Muscle layer of duodenum (tissue), 2 donors: ENCODE data around the gene PRRT1.
"Not testable (repeated sequence)": the region's sequence is repeated elsewhere in the genome, so short reads cannot be mapped to it uniquely, and the experiment has no call there.

Experiments
- H3K27ac ChIP-seq: one replicate; pipeline ENCODE4 v1.7.0; 2013; ENCODE audit warnings: mild to moderate bottlenecking, low read length
- H3K27me3 ChIP-seq: one replicate; pipeline ENCODE4 v1.7.0; 2013; ENCODE audit warnings: low read depth, mild to moderate bottlenecking, control low read depth, low read length
- H3K36me3 ChIP-seq, 2 donors: one replicate each; pipeline ENCODE4 v1.7.0; 2013; ENCODE audit warnings: low read length in 2 of 2, control low read depth in 1 of 2, mild to moderate bottlenecking in 1 of 2; ENCODE audit not compliant: insufficient read depth in 2 of 2, control insufficient read depth in 1 of 2
- H3K4me1 ChIP-seq, 2 donors: one replicate each; pipeline ENCODE4 v1.7.0; 2013; ENCODE audit warnings: low read length in 2 of 2, mild to moderate bottlenecking in 2 of 2, control low read depth in 1 of 2, moderate library complexity in 1 of 2; ENCODE audit not compliant: insufficient read depth in 2 of 2, control insufficient read depth in 1 of 2
- H3K4me3 ChIP-seq, 2 donors: one replicate each; pipeline ENCODE4 v1.7.0; 2013; ENCODE audit warnings: low read length in 2 of 2, low read depth in 1 of 2, mild to moderate bottlenecking in 1 of 2
- H3K9me3 ChIP-seq, 2 donors: one replicate each; pipeline ENCODE4 v1.7.0; 2013; ENCODE audit warnings: low read length in 2 of 2, control low read depth in 1 of 2, mild to moderate bottlenecking in 1 of 2; ENCODE audit not compliant: control insufficient read depth in 1 of 2
- donor health status: healthy.

PRRT1 gene

DNA sequence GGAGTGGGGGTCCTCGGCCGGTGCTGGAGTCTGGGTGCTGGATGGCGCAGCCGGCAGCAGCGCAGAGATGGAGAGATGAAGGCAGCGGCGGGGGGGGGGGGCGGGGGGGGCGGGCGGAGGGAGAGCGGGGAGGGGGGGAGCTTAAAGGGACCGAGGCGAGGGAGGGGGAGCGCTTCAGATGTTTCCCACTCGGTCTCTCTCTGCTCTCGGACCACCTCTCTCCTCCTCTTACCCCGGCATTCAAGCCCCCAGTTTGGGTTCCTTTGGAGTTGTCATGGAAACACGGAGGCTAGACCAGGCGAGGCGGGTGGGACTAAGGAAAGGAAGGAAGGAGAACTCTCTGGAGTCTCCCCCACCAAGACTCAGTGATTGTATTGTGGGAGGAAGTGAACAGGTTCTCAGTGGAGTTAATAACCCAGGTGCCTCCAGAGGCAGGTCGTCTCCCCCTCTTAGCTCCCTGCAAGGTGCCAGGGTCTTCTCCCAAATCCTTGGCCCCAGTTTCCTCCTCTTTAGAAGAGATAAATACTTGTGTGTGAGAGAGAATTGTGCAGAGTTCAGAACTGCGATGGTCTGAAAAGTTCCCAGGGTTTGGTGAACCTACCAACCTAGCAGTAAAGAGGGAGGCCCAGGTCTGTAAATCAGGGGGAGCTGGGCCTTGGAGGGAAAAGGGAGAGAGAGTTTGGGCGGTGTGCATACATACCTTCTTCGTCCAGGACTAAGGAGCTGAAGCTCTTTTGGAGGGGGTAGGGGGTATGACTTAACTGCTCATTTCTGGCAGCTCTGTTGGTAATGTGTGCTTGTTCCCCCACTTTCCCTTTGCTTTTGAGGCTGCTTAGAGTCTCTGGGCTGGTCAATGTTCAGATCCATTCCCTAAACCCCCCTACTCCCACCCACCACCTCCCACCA, at the start of gene PRRT1:
Gene PRRT1, minus strand, starts transcription at position 77 of the 906 bp plus-strand sequence. CDS start 112 bp downstream, outside the sequence.
- H3K4me1 ChIP-seq = peaks cover 6 to 48% of the 10 kb centered on the region in 2 donors
- H3K4me3 ChIP-seq = peak within 1 kb of the TSS; percentile 86 to 93
- H3K36me3 ChIP-seq = peaks cover 5 to 18% of the 10 kb centered on the region in 2 donors
- peaks cover 3% of the 10 kb centered on the region for H3K27me3 ChIP-seq
- H3K9me3 ChIP-seq = no peaks in the 10 kb centered on the region
- H3K27ac ChIP-seq = peak within 1 kb of the TSS; percentile 82

DNA sequence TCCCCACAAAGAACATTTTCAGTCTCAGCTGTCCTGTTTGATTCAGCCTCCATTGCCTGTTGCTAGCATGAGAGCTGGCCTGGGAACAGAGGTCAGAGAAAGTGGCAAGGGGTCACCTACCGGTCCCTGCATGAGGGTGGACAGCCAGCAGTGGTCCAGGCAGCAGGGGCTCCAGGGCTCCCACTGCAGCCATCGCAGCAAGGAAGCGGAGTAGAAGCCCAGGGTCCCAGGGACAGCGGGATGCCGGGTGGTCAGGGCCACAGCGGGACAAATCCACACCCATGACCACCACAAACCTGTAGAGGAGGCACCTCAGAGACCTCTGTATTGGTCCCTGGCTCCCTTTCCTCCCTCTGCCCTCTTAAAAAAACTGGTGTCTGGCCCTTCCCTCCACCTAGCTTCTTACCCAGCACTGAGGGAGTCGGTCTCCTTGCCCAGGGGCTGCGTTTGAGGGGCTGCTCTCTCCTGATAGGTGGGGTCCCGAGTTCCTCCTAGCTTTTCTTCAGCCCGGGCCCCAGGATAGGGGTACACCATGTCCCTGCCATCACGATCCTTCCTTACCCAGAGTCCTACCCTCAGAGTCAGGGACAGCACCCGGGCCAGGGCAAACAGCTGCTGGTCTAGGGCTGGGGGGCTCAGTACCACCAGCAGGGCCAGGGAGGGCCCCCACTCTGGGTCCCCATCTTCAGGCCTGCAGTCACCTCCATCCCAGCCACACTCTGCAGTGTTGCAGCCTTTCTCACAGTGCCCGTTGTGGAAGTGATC, 49.2 kb upstream of the PRRT1 start:
- peaks cover 0 to 5% of the 10 kb centered on the region in 2 donors for H3K36me3 ChIP-seq
- no peak overlapping the region for H3K4me3 ChIP-seq

DNA sequence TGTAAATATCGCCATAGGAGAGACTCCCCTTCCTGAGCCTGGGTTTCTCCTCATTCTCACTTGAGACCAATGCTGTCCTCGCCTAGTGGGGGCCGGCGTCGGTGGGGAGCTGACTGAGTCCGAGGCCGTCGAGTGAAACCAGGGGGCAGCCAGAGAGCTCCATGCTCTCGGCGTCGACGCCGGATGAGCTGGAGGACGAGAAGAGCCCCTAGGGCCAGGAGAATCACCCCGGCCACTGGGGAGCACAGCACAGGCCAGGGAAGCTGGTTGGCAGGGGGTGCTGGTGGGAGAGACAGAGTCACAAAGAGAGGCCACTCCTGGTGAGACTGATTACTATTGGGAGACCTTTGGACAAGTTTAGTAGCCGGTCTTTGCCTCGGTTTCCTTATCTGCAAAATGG, 47.1 kb upstream of the PRRT1 start:
- Histone ChIP-seq H3K36me3 (peaks cover 0 to 6% of the 10 kb centered on the region in 2 donors), H3K27me3 (no peaks in the 10 kb centered on the region), H3K27ac (no peak overlapping the region), H3K9me3 (no peaks in the 10 kb centered on the region), H3K4me1 (peaks cover 11 to 12% of the 10 kb centered on the region in 2 donors), H3K4me3 (no peak overlapping the region)

More for the DNA sequence above, 49.2 kb upstream of the PRRT1 start:
- H3K27me3 ChIP-seq = no peaks in the 10 kb centered on the region
- no peaks in the 10 kb centered on the region for H3K9me3 ChIP-seq
- H3K27ac ChIP-seq = no peak overlapping the region
- H3K4me1 ChIP-seq = peaks cover 0 to 6% of the 10 kb centered on the region in 2 donors

DNA sequence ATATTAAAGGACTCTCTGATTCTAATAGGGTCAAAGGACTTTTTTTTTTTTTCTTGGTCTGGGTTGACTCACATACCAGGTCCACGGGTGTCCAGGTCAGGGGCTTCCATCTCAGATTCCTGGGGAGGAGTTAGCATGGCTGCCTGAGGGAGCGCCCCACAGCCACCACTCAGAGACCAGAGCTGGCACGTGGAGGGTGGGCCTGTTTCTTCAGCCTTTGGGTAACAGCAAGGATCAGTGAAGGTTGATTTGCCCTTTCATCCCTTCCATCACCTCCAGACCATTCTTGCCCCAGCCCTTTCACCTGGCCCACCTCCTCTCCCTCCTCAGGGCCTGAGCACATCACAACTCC, 46.6 kb upstream of the PRRT1 start:
- H3K27me3 ChIP-seq = no peaks in the 10 kb centered on the region
- H3K4me3 ChIP-seq = no peak overlapping the region
- peaks cover 0 to 6% of the 10 kb centered on the region in 2 donors for H3K36me3 ChIP-seq
- no peaks in the 10 kb centered on the region for H3K9me3 ChIP-seq
- H3K4me1 ChIP-seq = peaks cover 11 to 12% of the 10 kb centered on the region in 2 donors
- no peak overlapping the region for H3K27ac ChIP-seq

DNA sequence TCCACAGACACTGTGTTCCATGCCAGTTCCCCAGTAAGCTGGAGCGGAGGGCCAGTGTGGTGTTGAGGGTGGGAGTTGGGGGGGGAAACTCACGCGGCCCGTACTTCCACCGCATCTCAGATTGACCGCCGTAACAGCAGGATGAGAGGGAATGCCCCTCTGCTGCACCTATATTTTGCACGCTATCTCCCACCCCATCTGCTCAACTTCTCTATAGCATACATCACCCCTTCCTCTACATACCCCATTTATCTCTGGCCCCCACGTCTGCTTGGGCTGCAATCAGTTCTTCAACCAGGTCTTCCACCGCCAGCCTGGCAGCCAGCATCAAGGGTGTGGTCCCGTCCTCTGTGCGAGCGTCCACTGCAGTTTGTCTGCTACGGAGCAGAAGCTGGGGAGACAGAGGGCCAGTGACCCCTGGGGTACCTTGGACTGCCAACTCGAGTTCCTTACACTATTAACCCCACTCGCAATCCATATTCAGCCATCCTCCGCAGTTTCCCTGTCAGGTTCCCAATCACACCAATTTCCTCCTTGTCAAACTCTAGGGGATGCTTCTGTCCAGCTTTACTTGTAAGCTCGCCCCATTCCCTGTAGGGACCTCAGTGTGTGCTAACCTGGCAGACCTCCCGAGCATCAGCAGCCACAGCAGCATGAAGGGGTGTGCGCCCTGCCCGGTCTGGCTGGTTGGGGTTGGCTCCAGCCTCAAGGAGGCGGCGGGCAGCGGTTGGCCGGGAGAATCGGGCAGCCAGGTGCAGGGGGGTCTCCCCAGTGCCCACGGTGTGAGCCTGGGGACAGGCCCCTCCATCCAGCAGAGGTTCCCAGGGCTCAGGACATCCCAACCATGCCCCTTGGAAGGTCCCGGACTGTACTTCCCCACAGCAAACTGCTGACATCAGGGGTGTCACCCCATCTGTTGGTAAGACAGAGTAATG, 45.2 kb upstream of the PRRT1 start:
- no peaks in the 10 kb centered on the region for H3K27me3 ChIP-seq
- H3K9me3 ChIP-seq = no peaks in the 10 kb centered on the region
- H3K27ac ChIP-seq = peak overlapping the region; percentile 100
- peaks cover 12 to 16% of the 10 kb centered on the region in 2 donors for H3K4me1 ChIP-seq
- peak overlapping the region; percentile 72 to 83 for H3K4me3 ChIP-seq
- peaks cover 0 to 6% of the 10 kb centered on the region in 2 donors for H3K36me3 ChIP-seq

DNA sequence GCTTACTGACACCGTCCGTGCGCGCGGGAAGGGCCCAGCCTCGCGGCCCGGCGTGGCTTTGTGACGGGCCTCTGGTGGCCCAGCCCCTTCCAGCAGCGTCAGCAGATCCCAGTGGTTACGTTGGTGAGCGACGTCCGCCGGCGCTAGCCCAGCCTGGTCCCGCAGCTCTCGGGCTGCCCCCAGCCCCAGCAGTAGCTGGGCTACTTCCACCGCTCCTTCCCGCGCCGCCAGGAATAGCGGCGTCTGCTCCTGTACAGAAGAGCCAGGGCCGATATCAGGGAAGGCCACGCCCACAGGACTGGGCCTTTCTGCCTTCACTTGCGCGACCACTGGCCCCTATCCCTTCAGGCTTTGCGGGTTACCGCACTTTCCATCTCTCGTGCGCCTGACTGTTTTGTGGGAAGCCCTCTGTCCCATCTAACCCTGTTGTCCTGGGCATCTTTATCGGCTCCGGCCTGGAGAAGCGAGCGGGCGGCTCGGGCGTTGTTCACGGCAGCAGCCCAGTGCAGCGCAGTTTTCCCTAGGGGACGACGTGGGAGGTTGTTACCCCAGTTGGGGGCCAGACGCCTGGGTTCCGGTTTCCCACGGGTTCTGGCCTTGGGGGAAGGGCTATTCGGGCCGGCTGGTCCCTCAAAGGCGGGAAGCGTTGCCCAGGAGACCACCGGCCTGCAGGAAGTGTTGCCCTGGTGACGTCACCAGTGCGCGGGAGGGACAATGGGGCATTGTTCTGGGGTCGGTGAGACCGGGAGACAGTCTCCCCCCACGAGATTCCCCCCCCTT, 44.4 kb upstream of the PRRT1 start:
- Histone ChIP-seq H3K27me3 (no peaks in the 10 kb centered on the region), H3K9me3 (no peaks in the 10 kb centered on the region), H3K27ac (peak overlapping the region; percentile 100), H3K4me3 (peak overlapping the region; percentile 72 to 83), H3K36me3 (peaks cover 0 to 6% of the 10 kb centered on the region in 2 donors), H3K4me1 (peaks cover 12 to 19% of the 10 kb centered on the region in 2 donors)

DNA sequence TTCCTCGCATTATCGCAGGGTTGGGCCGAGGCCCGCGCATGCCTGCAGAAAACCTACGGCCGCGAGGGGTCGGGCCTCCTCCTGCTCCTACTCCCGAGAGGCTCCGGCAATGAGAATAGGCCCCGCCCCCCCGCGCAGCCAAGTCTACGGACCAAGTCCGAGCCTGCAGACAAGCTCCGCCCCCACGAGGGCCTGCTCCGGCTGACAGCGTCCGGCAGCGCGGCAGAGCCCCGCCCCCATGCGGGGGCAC, 43.8 kb upstream of the PRRT1 start:
- Histone ChIP-seq H3K27me3 (no peaks in the 10 kb centered on the region), H3K27ac (no peak overlapping the region), H3K36me3 (peaks cover 0 to 6% of the 10 kb centered on the region in 2 donors), H3K4me3 (peak overlapping the region in 1 of 2 donors; percentile 83), H3K9me3 (no peaks in the 10 kb centered on the region), H3K4me1 (peaks cover 12 to 23% of the 10 kb centered on the region in 2 donors)

DNA sequence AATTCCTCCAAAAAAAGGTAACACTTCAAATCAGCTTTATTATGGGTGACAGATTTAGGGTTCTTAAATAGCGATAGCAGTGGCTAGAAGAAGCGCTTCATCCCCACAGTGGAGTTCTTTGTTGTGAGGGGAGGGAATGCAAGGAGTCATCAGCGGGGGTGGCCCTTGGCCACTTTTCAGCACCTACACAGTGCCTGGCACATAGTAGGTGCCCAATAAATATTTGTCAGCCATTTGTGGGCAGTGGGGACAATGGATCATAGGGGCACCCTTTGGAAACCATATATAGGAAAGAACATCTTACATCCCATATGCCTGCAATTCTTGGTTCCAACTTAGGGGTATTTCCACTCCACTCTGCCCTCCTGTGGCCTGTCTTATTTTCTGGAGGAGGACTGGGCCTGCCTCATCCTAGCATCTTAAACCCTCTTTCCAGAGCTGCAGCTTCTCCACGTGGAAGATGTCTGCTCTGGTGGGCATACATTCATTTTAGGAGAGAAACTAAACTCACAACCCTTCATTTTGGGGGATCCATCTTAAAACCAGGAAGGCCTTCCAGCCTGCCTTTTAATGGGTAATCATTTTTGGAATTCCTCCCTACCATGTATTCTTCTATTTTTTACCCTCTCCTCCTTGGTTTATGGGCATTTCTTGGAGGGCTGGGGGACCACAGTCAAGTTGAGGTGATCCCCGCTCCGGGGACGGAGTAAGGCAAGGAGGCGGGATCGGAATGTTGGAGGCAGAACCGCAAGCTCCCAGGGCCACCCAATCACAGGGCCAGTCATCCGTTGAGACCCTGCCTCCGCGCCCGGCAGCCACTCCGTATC, 43.3 kb upstream of the PRRT1 start:
- H3K27me3 ChIP-seq = no peaks in the 10 kb centered on the region
- no peaks in the 10 kb centered on the region for H3K9me3 ChIP-seq
- peaks cover 12 to 23% of the 10 kb centered on the region in 2 donors for H3K4me1 ChIP-seq
- H3K4me3 ChIP-seq = peak overlapping the region; percentile 56 to 71
- peak overlapping the region; percentile 99 for H3K27ac ChIP-seq
- peaks cover 0 to 6% of the 10 kb centered on the region in 2 donors for H3K36me3 ChIP-seq

DNA sequence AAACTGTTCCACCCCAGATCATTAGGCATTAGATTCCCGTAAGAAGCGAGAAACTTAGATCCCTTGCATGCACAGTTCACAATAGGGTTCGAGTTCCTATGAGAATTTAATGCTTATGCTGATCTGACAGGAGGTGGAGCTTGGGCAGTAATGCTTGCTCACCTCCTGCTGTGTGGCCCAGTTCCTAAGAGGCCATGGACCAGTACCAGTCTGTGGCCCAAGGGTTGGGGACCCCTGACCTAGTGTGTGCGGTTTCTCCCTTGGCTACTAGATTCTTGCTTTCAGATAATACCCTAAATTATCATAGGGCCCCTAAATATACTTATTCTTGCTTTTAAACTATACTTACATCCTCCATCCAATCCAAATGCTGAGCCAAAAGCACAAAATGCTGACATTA, 42.6 kb upstream of the PRRT1 start:
- Histone ChIP-seq H3K27ac (peak overlapping the region; percentile 99), H3K9me3 (no peaks in the 10 kb centered on the region), H3K4me1 (peaks cover 12 to 23% of the 10 kb centered on the region in 2 donors), H3K36me3 (peaks cover 0 to 6% of the 10 kb centered on the region in 2 donors), H3K27me3 (no peaks in the 10 kb centered on the region), H3K4me3 (peak overlapping the region; percentile 56 to 71)

DNA sequence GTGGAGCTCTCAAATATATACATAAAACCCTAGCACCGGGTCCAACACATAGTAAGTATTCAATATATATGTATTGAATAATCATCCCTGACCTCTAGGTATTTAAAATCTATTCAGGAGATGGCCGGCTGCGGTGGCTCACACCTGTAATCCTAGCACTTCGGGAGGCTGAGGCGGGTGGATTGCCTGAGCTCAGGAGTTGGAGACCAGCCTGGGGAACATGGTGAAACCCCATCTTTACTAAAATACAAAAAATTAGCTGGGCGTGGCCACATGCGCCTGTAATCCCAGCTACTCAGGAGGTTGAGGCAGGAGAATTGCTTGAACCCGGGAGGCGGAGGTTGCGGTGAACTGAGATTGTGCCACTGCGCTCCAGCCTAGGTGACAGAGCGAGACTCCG, 41.4 kb upstream of the PRRT1 start:
- Histone ChIP-seq H3K36me3 (peaks cover 0 to 10% of the 10 kb centered on the region in 2 donors), H3K4me1 (peaks cover 22 to 23% of the 10 kb centered on the region in 2 donors)

More for the DNA sequence above, 41.4 kb upstream of the PRRT1 start:
- Histone ChIP-seq H3K4me3 (peak overlapping the region; percentile 43 to 81), H3K27ac (peak overlapping the region; percentile 96)
- H3K9me3 ChIP-seq, H3K27me3 ChIP-seq: not testable (repeated sequence)
